HG03060 (cell line): ENCODE measurements around the gene WDFY4.

ENCODE experiments used
- ATAC-seq: cut with Tn5 transposase; IDR thresholded peaks from one replicate; pipeline ENCODE4 v1.9.1; 2021; ENCODE audit warnings: low read depth, moderate number of reproducible peaks; ENCODE audit not compliant: unreplicated experiment

The WDFY4 gene

DNA sequence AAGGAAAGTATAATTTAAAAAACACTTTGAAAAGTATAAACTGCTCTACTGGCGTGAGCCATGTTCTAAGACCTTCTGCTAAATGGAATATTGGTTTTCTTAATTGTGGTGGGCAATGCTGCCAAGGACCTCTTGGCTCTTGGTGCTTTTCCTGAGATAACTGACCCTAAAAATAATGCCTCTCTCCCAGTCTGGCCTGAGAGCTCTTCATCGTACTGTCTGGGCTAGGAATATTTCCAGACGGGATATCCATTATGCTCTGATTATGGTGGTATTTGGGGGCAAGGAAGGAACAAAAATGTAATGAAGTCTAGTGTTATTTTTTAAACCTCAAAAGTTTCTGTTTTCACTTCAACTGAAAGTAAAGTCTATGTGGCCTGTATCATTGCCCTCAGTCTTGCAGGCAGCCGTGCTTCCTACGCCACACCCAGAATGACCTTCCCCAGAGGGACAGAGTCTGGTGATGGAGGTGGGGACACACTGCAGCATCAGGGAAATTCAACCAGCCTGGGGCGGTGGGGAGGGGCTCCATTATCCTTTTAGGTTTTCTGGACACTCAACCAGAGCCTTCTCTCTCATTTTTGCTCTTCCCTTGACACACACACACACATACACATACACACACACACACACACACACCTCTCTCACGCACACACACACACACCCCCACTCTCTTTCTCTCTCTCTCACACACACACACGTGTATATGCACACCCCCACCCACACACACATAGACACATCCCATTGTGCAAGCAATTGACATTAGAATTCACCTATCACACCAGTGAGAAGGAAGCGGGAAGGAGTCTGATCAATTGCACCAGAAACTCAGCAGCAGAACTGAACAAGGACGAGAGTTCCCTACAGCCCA is 155.4 kb downstream of the WDFY4 start:
- no peak for ATAC-seq

DNA sequence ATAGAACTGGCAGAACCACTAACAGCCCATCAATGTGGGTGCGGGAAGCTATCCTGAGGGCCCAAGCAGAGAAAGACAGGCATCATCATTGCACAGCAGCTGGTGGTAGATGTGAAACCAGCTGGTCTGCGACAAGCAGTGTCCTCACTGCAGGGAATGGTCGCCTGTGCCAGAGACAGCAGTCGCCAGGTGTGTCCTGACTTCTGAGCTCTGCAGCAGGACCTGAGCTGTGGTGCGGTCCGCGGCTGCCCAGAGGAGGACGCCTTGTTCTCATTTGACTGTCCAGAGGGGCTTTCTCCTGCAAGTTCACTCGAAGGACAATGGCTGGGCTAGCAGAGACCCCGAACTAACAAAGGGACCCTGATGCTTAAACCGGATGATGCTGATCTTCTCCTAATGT is 157.6 kb downstream of the WDFY4 start:
- no peak for ATAC-seq

DNA sequence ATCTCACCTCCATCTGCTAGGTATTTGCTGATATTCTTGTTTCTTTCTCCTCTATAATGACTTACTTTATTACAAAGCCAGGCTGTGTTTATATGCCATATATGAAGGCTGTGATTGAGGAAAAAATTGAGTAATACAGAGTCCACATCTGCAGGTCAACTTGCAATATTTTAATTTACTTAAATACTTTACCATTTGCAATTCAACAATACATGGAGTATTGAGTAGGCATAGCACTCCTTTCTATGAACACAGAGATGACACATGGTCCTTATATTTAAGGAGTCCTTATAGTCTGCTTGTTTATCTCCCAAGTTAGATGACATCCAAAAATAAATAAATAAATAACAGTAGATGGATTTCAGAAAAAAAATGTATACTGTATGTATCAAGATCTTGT is 158.5 kb downstream of the WDFY4 start:
- ATAC-seq, result no peak

DNA sequence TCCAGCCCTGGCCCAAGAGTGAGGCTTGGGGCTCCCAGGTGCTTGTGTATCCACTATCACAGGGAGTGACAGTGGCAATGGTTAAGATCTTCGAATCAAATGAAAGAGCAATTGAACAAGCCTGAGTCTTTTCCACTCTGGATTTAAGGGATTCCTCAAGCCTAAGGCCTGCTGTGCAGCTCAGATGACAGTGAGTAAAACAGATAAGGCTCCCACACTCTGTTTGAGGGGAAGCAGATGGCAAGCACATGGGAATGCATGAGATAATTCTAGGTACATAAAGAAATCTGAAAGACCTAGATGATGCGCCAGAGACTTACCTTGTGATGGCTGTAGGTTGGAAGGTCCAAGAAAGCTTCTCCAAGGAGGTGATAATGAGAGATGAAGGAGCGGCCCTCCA is 159.9 kb downstream of the WDFY4 start:
- no peak for ATAC-seq

DNA sequence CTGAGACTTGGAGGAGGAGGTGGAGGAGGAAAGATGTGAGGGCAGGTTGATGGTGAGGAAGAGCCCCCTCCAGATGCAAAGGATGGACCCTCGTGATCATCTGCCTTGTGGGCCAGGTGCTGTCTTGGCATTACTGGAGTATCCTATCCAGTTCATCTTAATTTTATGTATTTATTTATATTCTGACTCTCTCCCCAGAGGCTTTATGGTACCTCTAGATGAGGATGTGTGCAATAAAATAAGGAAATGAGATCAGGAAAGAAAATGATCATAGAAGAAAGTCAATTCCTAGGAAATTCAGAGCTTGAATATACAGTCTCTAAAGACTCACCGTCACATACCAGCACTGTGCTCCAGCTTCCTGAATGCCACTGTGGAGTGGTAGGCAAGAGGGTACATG is 160.8 kb downstream of the WDFY4 start:
- ATAC-seq, result no peak

DNA sequence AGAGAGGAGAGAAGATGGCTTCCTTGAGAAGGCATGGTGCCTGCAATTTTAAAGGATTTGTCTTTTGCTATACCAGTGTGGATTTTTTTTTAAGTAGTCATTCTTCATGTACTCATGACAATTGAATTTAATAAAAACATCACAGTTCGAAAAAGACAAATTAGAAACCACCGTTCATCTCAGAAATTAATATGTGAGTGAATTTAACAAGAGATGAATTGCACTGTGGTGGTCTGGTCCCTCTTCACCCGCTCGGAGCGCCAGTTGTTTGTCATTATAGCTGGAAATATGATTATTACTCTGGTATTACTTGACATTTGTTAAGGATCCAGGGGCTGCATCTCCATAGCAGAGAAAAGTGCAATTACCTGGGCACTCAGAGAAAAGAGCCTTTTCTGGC is 163.0 kb downstream of the WDFY4 start:
- ATAC-seq, result no peak

DNA sequence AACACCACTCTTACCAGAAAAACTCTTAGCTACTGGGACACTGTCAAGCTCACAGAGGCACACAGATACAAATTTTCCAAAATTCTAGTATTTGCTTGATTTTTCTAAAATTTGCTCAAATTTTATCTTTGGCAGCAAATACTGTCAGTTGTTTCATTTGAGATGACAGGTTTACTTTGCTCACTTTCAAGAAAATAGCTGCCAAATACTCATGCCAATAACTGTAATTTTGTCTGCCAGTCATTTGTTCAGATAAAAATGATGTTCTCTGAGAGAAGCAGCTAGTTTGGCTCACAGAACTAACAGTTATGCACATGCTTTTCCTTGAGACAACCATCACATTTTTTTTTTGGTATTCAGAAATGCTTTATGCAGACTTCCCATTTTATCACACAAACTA is 172.2 kb downstream of the WDFY4 start:
- no peak for ATAC-seq

DNA sequence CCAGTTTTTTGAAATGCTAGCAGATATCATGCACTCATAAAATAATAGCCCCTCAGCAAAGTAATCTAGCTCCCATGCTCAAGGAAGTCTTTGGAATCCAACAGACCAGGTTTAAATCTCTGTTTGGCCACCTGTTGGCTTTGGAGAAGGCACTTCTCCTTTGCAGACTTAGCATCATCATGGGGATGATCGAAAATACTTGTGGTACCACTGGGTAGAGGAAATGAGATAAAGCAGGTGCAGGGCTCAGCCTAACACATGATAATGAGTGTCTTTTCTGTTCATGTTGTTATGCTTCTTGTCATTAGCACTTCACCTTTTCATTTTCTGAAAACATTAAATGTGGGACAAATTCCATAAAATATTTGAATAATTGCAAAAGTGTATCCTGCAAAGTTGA is 187.6 kb downstream of the WDFY4 start:
- ATAC-seq, result no peak

DNA sequence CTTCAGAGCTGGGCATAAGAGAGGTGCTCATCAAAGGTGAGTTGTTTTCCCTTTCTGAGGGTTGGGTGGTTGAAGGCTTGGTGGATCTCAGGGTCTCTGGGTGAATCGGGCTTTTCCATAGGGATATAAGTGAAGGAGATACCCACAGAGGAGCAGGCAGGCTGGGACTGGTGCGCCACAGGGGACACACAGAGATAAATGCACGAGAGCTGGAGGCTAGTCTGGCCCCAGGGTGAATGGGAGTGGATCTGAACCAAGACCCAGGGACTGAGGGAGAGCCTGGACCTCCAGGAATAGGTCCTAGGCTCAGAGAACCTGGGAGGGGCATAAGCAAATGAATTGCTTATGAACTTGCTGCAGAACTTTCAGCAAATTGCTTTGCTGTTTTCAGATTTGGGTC is 193.4 kb downstream of the WDFY4 start:
- ATAC-seq, result no peak

DNA sequence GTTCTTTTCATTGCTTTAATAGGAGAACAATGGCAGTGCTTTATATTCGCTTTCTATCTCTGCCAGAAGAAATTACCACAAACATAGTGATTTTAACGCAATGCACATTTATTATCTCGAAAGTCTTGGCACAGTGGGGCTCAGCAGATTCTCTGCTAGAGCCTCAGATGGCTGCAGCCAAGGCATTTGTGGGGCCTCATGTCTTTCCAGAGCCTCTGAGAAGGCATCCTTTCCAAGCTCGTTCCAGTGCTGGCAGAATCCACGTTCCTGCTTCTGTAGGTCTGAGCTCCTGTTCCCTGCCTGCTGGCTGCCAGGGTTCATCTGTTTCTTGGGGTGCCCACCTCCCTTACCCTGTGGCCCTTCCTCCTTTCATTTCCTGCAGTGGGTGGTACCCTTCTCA is 194.8 kb downstream of the WDFY4 start:
- no peak for ATAC-seq

DNA sequence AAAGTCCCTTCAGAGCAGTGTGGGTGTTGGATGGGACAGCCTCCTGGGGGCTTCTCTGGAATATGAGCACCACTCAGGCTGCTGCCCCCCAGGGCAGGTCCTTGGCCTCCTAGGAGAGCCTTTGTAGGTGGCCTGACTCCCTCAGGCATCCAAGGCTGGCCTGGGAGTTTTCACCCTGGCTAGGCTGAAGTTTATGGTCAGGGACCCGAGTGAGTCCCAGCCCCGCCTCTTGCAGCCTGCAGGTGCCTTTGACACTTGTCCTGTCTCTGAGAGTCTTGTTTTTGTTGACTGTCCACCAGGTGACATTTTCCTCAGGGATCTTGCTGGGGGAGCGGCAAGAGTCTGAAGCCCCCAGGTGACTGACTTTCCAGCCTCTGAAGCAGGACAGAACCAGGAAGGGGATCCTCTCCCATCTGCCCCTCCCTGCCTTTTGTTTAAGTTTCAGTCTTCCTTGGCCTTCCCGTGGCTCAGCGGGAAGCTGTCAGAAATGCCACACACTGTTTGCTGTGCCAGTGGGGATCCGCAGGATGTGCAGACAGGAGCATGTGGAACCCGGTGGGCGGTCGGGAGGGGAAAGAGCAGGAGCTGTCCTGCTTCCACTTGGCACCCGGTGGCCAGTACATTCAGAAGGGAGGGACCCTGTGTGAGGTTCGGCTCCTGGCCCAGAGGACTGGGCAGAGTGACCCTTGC is 195.5 kb downstream of the WDFY4 start:
- ATAC-seq, result no peak

DNA sequence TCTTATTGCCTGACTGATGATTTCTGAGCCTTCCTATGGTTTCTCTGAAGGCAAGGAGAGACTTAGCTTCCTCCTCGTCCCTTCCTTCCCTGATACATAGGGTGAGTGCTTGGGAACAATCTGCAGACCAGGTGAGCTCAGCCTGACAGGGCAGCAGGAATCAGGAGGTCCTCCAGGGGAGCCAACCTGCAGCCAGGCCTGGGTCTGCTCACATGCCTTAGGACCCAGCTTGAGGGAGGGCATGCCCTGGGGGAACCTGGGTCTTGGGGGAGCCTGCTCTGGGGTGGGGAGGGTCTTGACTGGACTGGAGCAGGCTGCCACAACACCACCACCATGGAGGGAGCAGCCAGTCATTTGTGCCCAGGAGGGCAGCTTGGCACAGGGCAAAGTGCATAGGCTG is 197.3 kb downstream of the WDFY4 start:
- no peak for ATAC-seq

DNA sequence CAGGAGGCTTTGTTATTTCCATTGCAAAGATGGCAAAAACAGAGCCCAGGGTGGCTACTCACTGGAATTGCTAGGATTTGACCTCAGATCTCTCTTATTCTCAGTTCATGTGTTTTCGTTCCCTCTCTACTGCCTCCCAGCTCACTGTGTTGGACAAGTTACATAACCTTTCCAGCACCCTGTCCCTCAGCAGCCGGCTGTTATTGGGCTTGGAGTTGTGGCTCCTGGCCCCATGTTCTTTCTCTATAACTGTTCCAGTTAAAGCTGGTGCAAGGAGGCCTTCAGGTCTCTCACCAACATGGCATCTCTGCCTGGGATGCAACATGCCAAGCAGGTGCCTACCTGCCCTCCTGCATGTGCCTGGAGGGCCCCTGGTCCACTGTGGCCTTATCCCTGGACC is 198.2 kb downstream of the WDFY4 start:
- ATAC-seq, result no peak

DNA sequence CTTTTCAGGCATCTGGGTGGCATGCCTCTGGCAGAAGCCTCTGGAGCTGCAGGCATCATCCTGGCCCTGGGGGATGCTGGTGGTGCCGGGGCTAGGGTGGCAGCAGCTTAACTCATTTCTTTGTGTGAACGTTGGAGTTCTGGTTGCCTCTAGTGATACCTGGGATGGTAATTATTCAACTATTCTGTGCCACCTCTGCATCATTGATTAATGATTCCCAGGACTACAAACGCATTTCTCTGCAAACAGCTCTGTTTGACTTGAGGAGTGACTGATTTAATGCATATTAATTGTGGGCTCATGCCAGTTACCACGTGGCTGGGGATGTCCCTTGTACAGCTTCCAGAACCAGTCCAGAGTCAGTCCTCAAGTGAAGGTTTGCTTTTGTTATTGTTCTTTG is 199.0 kb downstream of the WDFY4 start:
- no peak for ATAC-seq

DNA sequence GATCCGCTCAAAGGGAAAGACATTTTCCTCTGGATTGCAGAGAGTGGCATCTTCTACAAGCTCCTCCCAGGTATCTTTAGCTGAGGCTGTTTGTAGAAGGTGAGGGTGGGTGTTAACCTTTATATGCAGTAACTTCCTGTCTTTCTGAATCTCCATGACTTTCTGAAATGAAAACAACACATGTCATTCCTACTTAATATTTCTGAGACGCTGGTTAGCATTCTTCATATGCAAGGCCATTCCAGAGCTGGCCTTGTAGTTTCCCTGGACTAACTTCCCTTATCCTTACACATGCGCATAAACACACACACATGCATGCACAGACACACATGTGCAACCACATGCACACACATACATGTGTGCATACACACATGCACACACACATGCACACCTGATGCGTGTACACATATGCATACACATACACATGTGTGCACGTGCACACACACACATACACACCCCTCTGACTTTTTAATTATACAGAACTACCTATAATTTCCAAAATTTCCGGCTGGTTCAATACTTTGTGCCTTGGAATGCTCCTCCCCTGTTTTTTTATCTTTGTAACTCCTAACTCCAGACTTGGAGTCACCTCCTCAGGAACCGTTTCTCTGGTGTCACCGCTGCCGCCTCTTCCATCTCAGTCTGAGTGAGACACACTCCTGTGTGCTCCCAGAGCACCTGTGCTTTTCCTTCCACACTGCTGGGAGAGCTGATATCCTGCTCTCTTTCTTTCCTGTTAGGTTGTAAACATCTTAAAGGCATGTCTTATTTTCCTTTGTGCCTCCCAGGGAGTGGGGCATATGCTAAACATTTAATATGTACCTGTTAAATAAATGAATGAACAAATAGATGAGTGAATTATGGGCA is 199.7 kb downstream of the WDFY4 start:
- no peak for ATAC-seq

DNA sequence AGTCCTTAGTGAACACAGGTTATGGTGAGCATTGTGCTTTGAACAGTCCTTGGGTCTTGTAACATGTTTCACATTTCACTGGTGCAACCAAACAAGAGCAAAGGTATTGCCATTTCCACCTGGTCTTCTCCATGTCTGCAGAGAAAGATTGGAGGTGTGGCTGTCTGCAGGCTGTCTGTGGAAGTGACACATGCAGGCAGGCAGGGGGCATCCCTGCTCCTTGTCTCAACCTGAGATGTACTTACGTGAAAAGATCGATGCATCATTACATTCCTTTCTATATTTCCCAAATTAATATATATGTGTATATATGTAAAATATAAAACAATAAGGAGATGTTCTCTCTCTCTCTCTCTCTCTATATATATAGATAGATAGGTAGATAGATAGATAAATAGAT is 200.7 kb downstream of the WDFY4 start:
- ATAC-seq, result no peak

DNA sequence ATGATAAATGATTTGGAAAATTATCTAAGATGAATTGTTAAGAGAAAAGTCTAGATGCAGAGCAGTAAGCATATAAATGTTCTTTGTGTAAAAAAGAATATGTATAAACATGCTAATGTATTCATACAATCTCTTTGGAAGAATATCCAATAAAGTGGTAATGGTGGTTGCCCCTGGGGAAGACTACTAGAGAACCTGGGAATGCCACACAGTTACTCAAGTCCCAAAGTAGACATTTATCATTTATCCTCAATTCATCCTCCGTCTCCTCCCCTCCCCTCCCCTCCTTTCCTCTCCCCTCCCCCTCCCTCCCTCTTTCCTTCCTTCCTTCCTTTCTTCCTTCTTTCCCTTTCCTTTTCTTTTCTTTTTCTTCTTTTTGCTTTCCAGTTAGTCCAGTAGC is 203.3 kb downstream of the WDFY4 start:
- ATAC-seq, result no peak

DNA sequence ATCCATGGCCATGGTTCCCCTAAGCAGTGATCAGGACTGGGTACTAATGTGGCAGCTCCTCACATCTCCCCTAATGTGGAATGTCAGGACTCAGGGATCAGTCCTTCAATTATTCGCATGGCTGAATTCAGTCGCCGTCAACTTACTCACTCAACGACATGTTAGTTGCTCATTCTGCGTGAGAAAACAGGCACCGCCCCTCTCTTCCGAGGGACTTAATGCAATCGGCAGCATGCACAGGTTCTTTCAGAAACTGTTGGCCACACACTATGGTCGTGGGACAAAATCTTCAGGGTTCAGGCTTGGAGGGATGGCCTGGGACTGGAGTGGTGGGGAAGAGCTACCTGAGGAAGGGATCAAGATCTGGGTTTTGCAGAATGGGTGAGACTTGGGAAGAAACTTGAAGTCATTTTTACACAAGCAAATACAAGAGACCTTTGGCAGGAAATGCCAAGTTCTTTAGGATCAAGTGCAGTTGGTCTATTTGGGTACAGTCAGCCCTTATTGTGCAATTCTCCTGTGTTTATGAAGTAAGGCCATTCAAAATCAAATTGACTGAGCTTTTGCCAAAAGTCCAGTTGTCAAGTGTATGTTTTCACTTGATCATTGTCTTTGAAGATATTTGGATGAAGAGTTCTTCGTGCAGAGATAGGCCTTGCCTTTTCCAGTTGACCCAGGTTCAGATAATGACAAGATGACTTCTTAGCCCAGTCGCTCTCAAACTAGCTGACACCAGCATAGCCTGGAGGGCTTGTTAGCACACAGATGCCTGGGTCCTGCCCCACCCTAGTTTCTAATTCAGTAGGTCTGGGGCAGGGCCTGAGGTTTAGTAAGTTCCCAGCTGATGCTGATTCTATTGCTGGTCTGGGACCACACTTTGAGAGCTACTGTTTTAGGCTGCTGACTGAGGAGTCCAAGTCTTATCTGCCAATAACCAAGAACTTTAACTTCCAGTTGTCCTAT is 206.5 kb downstream of the WDFY4 start:
- ATAC-seq, result no peak

DNA sequence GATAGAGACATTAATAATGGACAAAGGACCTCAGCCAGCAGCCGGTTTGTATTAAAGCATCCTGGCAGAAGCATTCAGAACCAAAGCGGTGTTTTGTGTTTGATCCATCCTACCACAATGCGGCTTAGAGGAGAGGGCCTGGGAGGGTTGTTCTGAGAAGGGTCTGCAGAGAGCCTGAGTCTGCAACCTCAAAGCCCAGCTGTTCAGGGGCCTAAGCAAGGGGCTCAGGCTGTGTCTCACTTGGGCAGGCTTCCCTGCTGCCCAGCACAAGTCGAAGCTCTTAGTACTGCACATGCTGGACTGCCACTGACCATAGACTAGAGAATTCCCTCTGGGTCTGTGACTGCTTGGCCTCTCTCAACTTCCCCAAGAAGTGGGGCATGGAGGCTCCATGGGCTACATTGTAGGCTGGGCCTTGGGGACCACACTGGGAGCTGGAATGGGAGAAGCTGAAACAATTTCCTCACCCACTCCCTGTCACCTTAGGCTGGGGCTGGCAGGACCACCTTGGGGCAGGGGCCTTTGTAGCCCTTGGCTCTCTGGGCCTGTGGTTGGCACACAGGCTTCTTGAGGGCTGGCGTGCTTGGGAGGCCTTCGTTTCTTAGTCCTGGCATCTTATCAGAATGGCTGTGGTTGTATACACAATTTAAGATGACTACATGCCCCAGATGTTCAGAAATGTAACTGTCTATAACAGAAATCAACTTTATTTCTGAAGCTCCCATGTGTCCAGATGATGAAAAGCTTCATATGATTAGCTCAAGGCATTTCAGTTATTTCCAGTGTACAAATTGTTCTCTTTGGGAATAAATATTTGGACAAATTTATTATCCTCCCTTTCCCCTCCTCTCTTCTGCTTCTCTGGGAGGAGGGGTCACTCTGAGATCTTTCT is 210.5 kb downstream of the WDFY4 start:
- ATAC-seq, result no peak
